Ishikawa (cell line): Measurements from ENCODE around the gene GTPBP4.

Experiments
- CEBPB ChIP-seq: IDR thresholded peaks from 2 replicates; pipeline ENCODE4 v1.6.1; 2012
- CREB1 ChIP-seq: IDR thresholded peaks from 2 replicates; pipeline ENCODE4 v1.6.1; 2012; ENCODE audit warnings: low read depth
- EGR1 ChIP-seq: IDR thresholded peaks from 2 replicates; pipeline ENCODE4 v1.6.1; 2012
- EP300 ChIP-seq: IDR thresholded peaks from 2 replicates; pipeline ENCODE4 v1.6.1; 2012; ENCODE audit warnings: borderline replicate concordance
- FOXM1 ChIP-seq: IDR thresholded peaks from 2 replicates; pipeline ENCODE4 v1.6.1; 2012; ENCODE audit warnings: low read depth, borderline replicate concordance
- MAX ChIP-seq: IDR thresholded peaks from 2 replicates; pipeline ENCODE4 v1.6.1; 2012
- NFIC ChIP-seq: IDR thresholded peaks from 2 replicates; pipeline ENCODE4 v1.6.1; 2012
- RAD21 ChIP-seq: IDR thresholded peaks from 2 replicates; pipeline ENCODE4 v1.6.1; 2012; ENCODE audit warnings: low read depth
- REST ChIP-seq: IDR thresholded peaks from 2 replicates; pipeline ENCODE4 v1.6.1; 2012; ENCODE audit warnings: low read depth, mild to moderate bottlenecking
- TAF1 ChIP-seq: IDR thresholded peaks from 2 replicates; pipeline ENCODE4 v1.6.1; 2012; ENCODE audit warnings: low read depth, mild to moderate bottlenecking
- TCF12 ChIP-seq: IDR thresholded peaks from 2 replicates; pipeline ENCODE4 v1.6.1; 2012; ENCODE audit warnings: low read depth
- TEAD4 ChIP-seq: IDR thresholded peaks from 2 replicates; pipeline ENCODE4 v1.6.1; 2012
- USF1 ChIP-seq: IDR thresholded peaks from 2 replicates; pipeline ENCODE4 v1.6.1; 2012
- YY1 ChIP-seq: IDR thresholded peaks from 2 replicates; pipeline ENCODE4 v1.6.1; 2012; ENCODE audit warnings: low read depth
- ZBTB7A ChIP-seq: IDR thresholded peaks from 2 replicates; pipeline ENCODE4 v1.6.1; 2012; ENCODE audit warnings: low read depth

The GTPBP4 gene

GRCh38 chr10:1048349-1048731 lies 60.1 kb downstream of the GTPBP4 start:
- peak; percentile 58; the same call in 1 of the 2 replicates for TF ChIP-seq CREB1
- peak; percentile 3; the same call in 1 of the 2 replicates for TF ChIP-seq MAX
- TF ChIP-seq CEBPB: no peak

- TF ChIP-seq REST (no peak), YY1 (peak; percentile 61), EGR1 (no peak), USF1 (peak; percentile 24), TAF1 (peak; percentile 93), ZBTB7A (no peak), CEBPB (0 out of 2 replicates have a peak, but pooled peaks have one; percentile 18), MAX (peak; percentile 79), TEAD4 (no peak; the same call in none of the 2 replicates), NFIC (peak; percentile 41; the same call in 1 of the 2 replicates), CREB1 (peak; percentile 84)
These were observed 60.6 kb downstream of the GTPBP4 start, which contains the start of gene IDI1 for GRCh38 chr10:1048732-1049424. Gene IDI1 (minus strand): TSS chr10:1049119. CDS start chr10:1049003, 116 bp downstream.

GRCh38 chr10:1049425-1049958 lies 61.3 kb downstream of the GTPBP4 start:
- TF ChIP-seq CEBPB (no peak), CREB1 (no peak; the same call in 1 of the 2 replicates), TEAD4 (0 out of 2 replicates have a peak, but pooled peaks have one; percentile 31), TCF12 (peak; percentile 10; the same call in 1 of the 2 replicates), USF1 (0 out of 2 replicates have a peak, but pooled peaks have one; percentile 17), TAF1 (peak; percentile 29; the same call in 1 of the 2 replicates)

- TF ChIP-seq TCF12 (no peak), REST (no peak), TEAD4 (no peak), CEBPB (no peak), NFIC (no peak), FOXM1 (no peak), EP300 (no peak), TAF1 (no peak), CREB1 (no peak), EGR1 (no peak), ZBTB7A (no peak), MAX (no peak), YY1 (no peak), RAD21 (no peak), USF1 (no peak)
These were observed 61.9 kb downstream of the GTPBP4 start for GRCh38 chr10:1050145-1050544.

GRCh38 chr10:1050554-1050953 lies 62.3 kb downstream of the GTPBP4 start:
- no peak for TF ChIP-seq RAD21
- no peak for TF ChIP-seq EGR1
- no peak for TF ChIP-seq CEBPB
- TF ChIP-seq REST: no peak
- no peak for TF ChIP-seq YY1
- TF ChIP-seq CREB1: no peak
- no peak for TF ChIP-seq NFIC
- no peak for TF ChIP-seq MAX
- no peak for TF ChIP-seq ZBTB7A
- TF ChIP-seq TEAD4: no peak
- TF ChIP-seq USF1: no peak
- TF ChIP-seq TCF12: no peak
- no peak for TF ChIP-seq TAF1
- TF ChIP-seq EP300: no peak
- no peak for TF ChIP-seq FOXM1
